ENCODE results near the gene ACTL9.

DNA sequence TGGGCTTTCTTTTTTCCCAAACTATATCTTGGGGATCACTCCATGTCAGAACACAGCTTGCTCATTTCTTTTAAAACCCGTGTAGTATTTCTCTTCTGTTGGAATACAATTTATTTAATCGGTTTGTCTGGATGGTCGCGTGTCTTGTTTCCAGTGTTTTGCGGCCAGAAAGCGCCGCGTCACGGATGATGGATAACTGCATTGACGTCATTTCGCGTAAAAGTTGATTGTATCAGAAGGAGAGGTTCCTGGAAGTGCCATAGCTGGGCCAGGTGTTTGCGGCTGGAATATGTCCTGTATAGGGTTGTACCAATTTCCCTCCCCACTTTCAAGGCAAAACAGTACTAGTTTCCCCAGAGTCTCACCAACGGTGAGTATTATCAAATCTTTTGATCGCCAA is 9.7 kb downstream of the ACTL9 start:
- TF ChIP-seq, protein P1, sequence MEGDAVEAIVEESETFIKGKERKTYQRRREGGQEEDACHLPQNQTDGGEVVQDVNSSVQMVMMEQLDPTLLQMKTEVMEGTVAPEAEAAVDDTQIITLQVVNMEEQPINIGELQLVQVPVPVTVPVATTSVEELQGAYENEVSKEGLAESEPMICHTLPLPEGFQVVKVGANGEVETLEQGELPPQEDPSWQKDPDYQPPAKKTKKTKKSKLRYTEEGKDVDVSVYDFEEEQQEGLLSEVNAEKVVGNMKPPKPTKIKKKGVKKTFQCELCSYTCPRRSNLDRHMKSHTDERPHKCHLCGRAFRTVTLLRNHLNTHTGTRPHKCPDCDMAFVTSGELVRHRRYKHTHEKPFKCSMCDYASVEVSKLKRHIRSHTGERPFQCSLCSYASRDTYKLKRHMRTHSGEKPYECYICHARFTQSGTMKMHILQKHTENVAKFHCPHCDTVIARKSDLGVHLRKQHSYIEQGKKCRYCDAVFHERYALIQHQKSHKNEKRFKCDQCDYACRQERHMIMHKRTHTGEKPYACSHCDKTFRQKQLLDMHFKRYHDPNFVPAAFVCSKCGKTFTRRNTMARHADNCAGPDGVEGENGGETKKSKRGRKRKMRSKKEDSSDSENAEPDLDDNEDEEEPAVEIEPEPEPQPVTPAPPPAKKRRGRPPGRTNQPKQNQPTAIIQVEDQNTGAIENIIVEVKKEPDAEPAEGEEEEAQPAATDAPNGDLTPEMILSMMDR (IDR thresholded peaks at IDR 0.05): no peak
- TF ChIP-seq POLR2A (IDR thresholded peaks at IDR 0.05) (no peak), POLR2AphosphoS5 (IDR thresholded peaks at IDR 0.05) (no peak), EP300 (IDR thresholded peaks at IDR 0.05) (no peak)

All from stomach (tissue), 4 donors.